H1 (cell line): ENCODE data around the gene HCST.
A peak's percentile ranks its signal among the peaks of the same experiment; 100 is the strongest.

Source experiments
- ASH2L ChIP-seq: fragments of 200-600, 300-600 bp; sonication (generic); IDR thresholded peaks from one replicate; pipeline ENCODE4 v1.7.1; 2017; ENCODE audit warnings: low read length
- BRCA1 ChIP-seq: IDR thresholded peaks from 2 replicates; pipeline ENCODE4 v1.6.1; 2012; ENCODE audit warnings: low read depth, low read length, improper control_type of control experiment
- CEBPB ChIP-seq: IDR thresholded peaks from 2 replicates; pipeline ENCODE4 v1.6.1; 2012; ENCODE audit warnings: low read depth, low read length
- CTCF ChIP-seq, 3 experiments: IDR thresholded peaks; 1 replicate in 2 of 3; 2 replicates in 1 of 3; pipeline versions ENCODE4 v1.5.1 to v1.6.1; 2011; ENCODE audit warnings: low read length in 3 of 3, mild to moderate bottlenecking in 3 of 3, inconsistent platforms in 2 of 3, low read depth in 1 of 3, moderate library complexity in 1 of 3; ENCODE audit not compliant: insufficient read depth in 1 of 3; ENCODE audit errors: control extremely low read depth in 1 of 3
- FOSL1 ChIP-seq: IDR thresholded peaks from 2 replicates; pipeline ENCODE4 v1.6.1; 2011; ENCODE audit warnings: mild to moderate bottlenecking, low read depth, low read length, moderate library complexity; ENCODE audit not compliant: insufficient read depth
- MAFK ChIP-seq: IDR thresholded peaks from 2 replicates; pipeline ENCODE4 v1.6.1; 2012; ENCODE audit warnings: low read depth, mild to moderate bottlenecking, improper control_type of control experiment, low read length
- POLR2A ChIP-seq, 2 experiments: IDR thresholded peaks; 1 replicate in 1 of 2; 2 replicates in 1 of 2; pipeline ENCODE4 v1.6.1; 2011; ENCODE audit warnings: low read depth in 2 of 2, low read length in 2 of 2, mild to moderate bottlenecking in 2 of 2; ENCODE audit errors: control extremely low read depth in 1 of 2
- POLR2AphosphoS5 ChIP-seq: IDR thresholded peaks from 2 replicates; pipeline ENCODE4 v1.6.1; 2011; ENCODE audit warnings: low read depth, low read length
- RAD21 ChIP-seq, 2 experiments: IDR thresholded peaks in 1 of 2; conservative IDR thresholded peaks in 1 of 2; 2 replicates each; pipeline ENCODE4 v1.6.1; 2011; ENCODE audit warnings: low read depth in 2 of 2, low read length in 2 of 2, improper control_type of control experiment in 1 of 2, inconsistent platforms in 1 of 2, mild to moderate bottlenecking in 1 of 2, moderate library complexity in 1 of 2
- SRF ChIP-seq: IDR thresholded peaks from 2 replicates; pipeline ENCODE4 v1.6.1; 2011; ENCODE audit warnings: mild to moderate bottlenecking, low read depth, low read length, moderate library complexity

DNA sequence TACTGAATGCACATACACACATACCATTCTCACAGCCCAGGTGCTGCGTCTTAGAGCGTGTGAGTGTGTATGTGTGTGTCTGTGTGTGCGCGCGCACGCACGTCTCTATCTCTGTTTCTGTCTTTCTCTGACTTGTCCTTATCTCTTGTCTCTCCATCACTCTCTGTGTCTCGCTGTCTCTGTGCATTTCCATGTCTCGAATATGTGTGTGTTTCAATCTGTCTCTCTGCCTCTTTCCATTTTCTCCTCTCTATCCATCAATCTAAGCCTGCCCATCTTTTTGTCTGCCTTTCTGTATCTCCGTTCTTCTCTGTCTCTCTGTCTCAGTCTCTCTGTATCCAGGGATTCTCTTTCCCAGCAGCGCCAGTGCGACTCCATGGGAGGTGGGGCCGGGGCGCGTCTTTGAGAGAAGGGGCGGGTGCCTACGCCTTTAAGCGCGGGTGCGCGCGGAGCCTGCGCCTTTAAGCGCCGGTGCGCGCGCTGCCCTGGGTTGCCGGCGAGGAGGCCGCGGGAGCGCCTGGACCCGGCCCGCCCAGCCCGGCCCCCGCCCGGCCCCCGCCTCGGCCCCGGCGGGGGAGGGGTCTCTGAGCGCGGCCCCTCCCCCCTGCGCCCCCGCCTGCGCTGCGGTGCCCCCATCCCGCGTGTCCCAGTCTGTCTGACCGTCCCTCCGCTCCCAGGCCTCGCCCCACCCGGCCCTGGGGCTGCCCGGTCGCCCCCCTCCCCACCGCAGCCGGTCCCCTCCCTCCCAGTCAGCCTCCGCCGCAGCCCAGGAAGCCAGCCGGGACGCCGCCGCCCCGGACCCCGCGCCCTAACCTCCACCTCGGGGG, 33.8 kb downstream of the HCST start, which contains the start of gene LRFN3:
- TF ChIP-seq CTCF (IDR thresholded peaks at IDR 0.05; ENCODE audit: control extremely low read depth in 1 of 3, insufficient read depth in 1 of 3, low read depth in 1 of 3, low read length in 3 of 3) (no peak), BRCA1 (no peak), RAD21 (IDR thresholded peaks at IDR 0.05 in 1 of 2, conservative IDR thresholded peaks at IDR 0.05 in 1 of 2; ENCODE audit: low read depth in 2 of 2, low read length in 2 of 2) (no peak), MAFK (no peak), ASH2L (peak; percentile 8), POLR2A (IDR thresholded peaks at IDR 0.05; ENCODE audit: control extremely low read depth in 1 of 2, low read depth in 2 of 2, low read length in 2 of 2) (no peak), SRF (no peak), CEBPB (no peak), FOSL1 (no peak), POLR2AphosphoS5 (no peak)
